SU-DHL-6 (cell line): ENCODE results near the gene TEAD3.

Experiments
- CTCF ChIP-seq: fragments of 200-600 bp; sonication (generic); IDR thresholded peaks from one replicate; pipeline ENCODE4 v1.5.1; 2017; ENCODE audit warnings: antibody characterized with exemption, mild to moderate bottlenecking, low read length, moderate library complexity; ENCODE audit not compliant: insufficient read depth, poor library complexity, severe bottlenecking
- EZH2phosphoT487 ChIP-seq: fragments of 200-600 bp; sonication (generic), shearing (Covaris generic); conservative IDR thresholded peaks from 2 replicates; pipeline ENCODE4 v1.6.1; 2018; ENCODE audit warnings: mild to moderate bottlenecking, antibody characterized with exemption, low read length, moderate library complexity, mixed read lengths

DNA sequence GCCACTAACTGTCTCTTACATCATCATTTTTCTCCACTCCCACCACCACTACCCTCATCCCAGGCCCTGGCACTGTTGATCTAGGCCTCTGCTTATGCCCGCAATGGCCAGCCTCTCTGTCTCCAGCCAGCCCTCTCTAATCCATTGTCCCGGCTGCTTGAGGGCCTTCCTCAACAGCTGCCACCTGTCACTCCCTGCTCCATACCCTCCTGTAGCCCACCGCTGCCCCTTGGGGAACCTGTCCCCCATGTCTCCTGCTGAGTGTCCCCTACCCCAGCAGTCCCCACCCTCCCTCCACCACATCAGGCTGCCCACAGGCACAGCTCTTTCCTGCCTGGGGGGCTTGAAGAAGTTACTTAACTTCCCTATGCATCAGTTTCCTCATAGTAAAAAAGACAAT is 13.4 kb downstream of the TEAD3 start:
- TF ChIP-seq CTCF = no peak
- TF ChIP-seq EZH2phosphoT487 = no peak
